ENCODE measurements around the gene XYLT2.

DNA sequence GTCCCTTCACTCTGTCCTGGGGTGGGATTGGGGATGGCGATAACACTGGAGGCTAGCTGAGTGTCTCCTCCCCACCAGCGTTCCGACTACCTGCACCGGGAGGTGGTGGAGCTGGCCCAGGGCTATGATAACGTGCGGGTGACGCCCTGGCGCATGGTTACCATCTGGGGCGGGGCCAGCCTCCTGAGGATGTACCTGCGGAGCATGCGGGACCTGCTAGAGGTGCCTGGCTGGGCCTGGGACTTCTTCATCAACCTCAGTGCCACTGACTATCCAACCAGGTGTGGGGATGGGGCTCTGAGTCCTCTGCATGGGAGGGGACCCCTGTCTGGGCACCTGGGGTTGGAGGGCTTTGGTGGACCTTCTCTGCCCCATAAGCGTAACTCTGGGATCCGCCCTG is 8.8 kb downstream of the XYLT2 start:
- TF ChIP-seq CTCF (IDR thresholded peaks at IDR 0.05; ENCODE audit: insufficient read depth, low read length) (no peak), GABPA (IDR thresholded peaks at IDR 0.05; ENCODE audit: low read depth) (no peak), POLR2AphosphoS5 (IDR thresholded peaks at IDR 0.05; ENCODE audit: low read depth) (no peak; the same call in 1 of the 2 replicates), SPI1 (IDR thresholded peaks at IDR 0.05; ENCODE audit: borderline replicate concordance, low read depth) (no peak)
- TF ChIP-seq, protein P1, sequence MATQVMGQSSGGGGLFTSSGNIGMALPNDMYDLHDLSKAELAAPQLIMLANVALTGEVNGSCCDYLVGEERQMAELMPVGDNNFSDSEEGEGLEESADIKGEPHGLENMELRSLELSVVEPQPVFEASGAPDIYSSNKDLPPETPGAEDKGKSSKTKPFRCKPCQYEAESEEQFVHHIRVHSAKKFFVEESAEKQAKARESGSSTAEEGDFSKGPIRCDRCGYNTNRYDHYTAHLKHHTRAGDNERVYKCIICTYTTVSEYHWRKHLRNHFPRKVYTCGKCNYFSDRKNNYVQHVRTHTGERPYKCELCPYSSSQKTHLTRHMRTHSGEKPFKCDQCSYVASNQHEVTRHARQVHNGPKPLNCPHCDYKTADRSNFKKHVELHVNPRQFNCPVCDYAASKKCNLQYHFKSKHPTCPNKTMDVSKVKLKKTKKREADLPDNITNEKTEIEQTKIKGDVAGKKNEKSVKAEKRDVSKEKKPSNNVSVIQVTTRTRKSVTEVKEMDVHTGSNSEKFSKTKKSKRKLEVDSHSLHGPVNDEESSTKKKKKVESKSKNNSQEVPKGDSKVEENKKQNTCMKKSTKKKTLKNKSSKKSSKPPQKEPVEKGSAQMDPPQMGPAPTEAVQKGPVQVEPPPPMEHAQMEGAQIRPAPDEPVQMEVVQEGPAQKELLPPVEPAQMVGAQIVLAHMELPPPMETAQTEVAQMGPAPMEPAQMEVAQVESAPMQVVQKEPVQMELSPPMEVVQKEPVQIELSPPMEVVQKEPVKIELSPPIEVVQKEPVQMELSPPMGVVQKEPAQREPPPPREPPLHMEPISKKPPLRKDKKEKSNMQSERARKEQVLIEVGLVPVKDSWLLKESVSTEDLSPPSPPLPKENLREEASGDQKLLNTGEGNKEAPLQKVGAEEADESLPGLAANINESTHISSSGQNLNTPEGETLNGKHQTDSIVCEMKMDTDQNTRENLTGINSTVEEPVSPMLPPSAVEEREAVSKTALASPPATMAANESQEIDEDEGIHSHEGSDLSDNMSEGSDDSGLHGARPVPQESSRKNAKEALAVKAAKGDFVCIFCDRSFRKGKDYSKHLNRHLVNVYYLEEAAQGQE (IDR thresholded peaks at IDR 0.05; ENCODE audit: insufficient replicate concordance, low read depth) = no peak

Data from HL-60 (cell line).